ENCODE data around the gene ZC3H4. TPM values are rescaled to one million over a fixed set of nuclear protein-coding genes. Genes with fewer than 3 reads are reported as not detected.

Gene ZC3H4
- total and polyA plus RNA-seq, 9 of the 15 experiments (the other 6 are each of a cell fraction or from before 2014, with no cell fraction given): 2.2 to 75.6 (median 18.3) TPM

GRCh38 chr19:47112997-47113849 lies at the start of gene ZC3H4 (continued):
- TF ChIP-seq, protein P1, sequence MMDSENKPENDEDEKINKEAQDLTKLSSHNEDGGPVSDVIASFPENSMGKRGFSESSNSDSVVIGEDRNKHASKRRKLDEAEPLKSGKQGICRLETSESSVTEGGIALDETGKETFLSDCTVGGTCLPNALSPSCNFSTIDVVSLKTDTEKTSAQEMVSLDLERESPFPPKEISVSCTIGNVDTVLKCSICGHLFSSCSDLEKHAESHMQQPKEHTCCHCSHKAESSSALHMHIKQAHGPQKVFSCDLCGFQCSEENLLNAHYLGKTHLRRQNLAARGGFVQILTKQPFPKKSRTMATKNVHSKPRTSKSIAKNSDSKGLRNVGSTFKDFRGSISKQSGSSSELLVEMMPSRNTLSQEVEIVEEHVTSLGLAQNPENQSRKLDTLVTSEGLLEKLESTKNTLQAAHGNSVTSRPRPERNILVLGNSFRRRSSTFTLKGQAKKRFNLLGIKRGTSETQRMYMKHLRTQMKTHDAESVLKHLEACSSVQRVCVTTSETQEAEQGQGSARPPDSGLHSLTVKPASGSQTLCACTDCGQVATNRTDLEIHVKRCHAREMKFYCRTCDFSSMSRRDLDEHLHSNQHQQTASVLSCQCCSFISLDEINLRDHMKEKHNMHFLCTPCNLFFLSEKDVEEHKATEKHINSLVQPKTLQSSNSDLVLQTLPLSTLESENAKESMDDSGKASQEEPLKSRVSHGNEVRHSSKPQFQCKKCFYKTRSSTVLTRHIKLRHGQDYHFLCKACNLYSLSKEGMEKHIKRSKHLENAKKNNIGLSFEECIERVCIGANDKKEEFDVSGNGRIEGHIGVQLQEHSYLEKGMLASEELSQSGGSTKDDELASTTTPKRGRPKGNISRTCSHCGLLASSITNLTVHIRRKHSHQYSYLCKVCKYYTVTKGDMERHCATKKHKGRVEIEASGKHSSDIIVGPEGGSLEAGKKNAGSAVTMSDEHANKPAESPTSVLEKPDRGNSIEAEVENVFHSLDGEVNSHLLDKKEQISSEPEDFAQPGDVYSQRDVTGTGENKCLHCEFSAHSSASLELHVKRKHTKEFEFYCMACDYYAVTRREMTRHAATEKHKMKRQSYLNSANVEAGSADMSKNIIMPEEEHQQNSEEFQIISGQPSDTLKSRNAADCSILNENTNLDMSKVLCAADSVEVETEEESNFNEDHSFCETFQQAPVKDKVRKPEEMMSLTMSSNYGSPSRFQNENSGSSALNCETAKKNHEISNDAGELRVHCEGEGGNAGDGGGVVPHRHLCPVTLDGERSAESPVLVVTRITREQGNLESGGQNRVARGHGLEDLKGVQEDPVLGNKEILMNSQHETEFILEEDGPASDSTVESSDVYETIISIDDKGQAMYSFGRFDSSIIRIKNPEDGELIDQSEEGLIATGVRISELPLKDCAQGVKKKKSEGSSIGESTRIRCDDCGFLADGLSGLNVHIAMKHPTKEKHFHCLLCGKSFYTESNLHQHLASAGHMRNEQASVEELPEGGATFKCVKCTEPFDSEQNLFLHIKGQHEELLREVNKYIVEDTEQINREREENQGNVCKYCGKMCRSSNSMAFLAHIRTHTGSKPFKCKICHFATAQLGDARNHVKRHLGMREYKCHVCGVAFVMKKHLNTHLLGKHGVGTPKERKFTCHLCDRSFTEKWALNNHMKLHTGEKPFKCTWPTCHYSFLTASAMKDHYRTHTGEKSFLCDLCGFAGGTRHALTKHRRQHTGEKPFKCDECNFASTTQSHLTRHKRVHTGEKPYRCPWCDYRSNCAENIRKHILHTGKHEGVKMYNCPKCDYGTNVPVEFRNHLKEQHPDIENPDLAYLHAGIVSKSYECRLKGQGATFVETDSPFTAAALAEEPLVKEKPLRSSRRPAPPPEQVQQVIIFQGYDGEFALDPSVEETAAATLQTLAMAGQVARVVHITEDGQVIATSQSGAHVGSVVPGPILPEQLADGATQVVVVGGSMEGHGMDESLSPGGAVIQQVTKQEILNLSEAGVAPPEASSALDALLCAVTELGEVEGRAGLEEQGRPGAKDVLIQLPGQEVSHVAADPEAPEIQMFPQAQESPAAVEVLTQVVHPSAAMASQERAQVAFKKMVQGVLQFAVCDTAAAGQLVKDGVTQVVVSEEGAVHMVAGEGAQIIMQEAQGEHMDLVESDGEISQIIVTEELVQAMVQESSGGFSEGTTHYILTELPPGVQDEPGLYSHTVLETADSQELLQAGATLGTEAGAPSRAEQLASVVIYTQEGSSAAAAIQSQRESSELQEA (IDR thresholded peaks at IDR 0.05; ENCODE audit: low read depth): no peak
- TF ChIP-seq ATF1 (CRISPR knock-in tag; IDR thresholded peaks at IDR 0.05): peak; percentile 76
- TF ChIP-seq ATF1 (tag; IDR thresholded peaks at IDR 0.05): peak; percentile 99
- TF ChIP-seq GTF2A2 (tag; IDR thresholded peaks at IDR 0.05): no peak
- no peak; the same call in 1 of the 2 replicates for TF ChIP-seq RB1 (IDR thresholded peaks at IDR 0.05; ENCODE audit: low read depth)
- TF ChIP-seq ATF7 (IDR thresholded peaks at IDR 0.05): peak; percentile 100
- TF ChIP-seq, protein P2, sequence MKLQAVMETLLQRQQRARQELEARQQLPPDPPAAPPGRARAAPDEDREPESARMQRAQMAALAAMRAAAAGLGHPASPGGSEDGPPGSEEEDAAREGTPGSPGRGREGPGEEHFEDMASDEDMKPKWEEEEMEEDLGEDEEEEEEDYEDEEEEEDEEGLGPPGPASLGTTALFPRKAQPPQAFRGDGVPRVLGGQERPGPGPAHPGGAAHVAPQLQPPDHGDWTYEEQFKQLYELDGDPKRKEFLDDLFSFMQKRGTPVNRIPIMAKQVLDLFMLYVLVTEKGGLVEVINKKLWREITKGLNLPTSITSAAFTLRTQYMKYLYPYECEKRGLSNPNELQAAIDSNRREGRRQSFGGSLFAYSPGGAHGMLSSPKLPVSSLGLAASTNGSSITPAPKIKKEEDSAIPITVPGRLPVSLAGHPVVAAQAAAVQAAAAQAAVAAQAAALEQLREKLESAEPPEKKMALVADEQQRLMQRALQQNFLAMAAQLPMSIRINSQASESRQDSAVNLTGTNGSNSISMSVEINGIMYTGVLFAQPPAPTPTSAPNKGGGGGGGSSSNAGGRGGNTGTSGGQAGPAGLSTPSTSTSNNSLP (IDR thresholded peaks at IDR 0.05; ENCODE audit: borderline replicate concordance, low read depth, low read length): no peak
- no peak for TF ChIP-seq GTF3C2 (IDR thresholded peaks at IDR 0.05; ENCODE audit: borderline replicate concordance, extremely low read depth, insufficient read length)
- TF ChIP-seq SRSF1 (IDR thresholded peaks at IDR 0.05; ENCODE audit: low read depth, low read length): no peak
- no peak for TF ChIP-seq ZNF586 (CRISPR knock-in tag; conservative IDR thresholded peaks at IDR 0.05)
- TF ChIP-seq SREBF2 (CRISPR knock-in tag; IDR thresholded peaks at IDR 0.05): no peak
- peak in 1 of 2 experiments; percentile 66; a peak in 1 of 4 replicates for TF ChIP-seq KDM4B (IDR thresholded peaks at IDR 0.05; ENCODE audit: borderline replicate concordance in 2 of 2, low read depth in 1 of 2)
- TF ChIP-seq YY1 (IDR thresholded peaks at IDR 0.05; ENCODE audit: borderline replicate concordance in 1 of 3, control insufficient read depth in 1 of 3, extremely low read depth in 1 of 3, insufficient read depth in 3 of 3, insufficient read length in 1 of 3, insufficient replicate concordance in 2 of 3, low read depth in 1 of 3, low read length in 2 of 3): peak; percentile 89 to 97 (median 94)
